Endothelial cell of umbilical vein (primary cell): Measurements from ENCODE around the gene CHST11. TPM values are rescaled to one million over a fixed set of nuclear protein-coding genes. Genes with fewer than 3 reads are reported as not detected.

Experiments
- BruUV-seq: library from RNA; stranded (reverse); fragments of 400-500 nt; replicated peaks from 2 replicates; lab custom pipeline; 2021; lab: Mats Ljungman, UMichigan
- CTCF ChIA-PET: fragments of 300-600, 350-600 bp; sonication (Branson Sonifier 250); formaldehyde crosslinking; loops from one replicate; lab custom pipeline; 2021; ENCODE audit warnings: antibody characterized with exemption, inconsistent platforms; lab: Charles Lee
- POLR2A ChIA-PET: fragments of 300-600, 350-600 bp; sonication (Branson Sonifier 250); formaldehyde crosslinking; loops from one replicate; lab custom pipeline; 2021; ENCODE audit warnings: antibody characterized with exemption, inconsistent platforms; lab: Charles Lee
- DNase-seq: peaks from one replicate; pipeline ENCODE4 v3.0.0-alpha.2; 2011; ENCODE audit warnings: low read depth, low spot score
- FAIRE-seq: peaks from 2 replicates; lab custom pipeline; 2011; peaks lifted over from hg19 to GRCh38; lab: Jason Lieb, UNC
- H2AFZ ChIP-seq: 2 replicates; pipeline ENCODE4 v1.6.0; 2012; ENCODE audit warnings: low read depth, low read length, control low read depth, inconsistent platforms
- H3K27ac ChIP-seq: 2 replicates; pipeline ENCODE4 v1.5.1; 2011; ENCODE audit warnings: low read depth, mild to moderate bottlenecking, control low read depth, low read length, moderate library complexity; ENCODE audit not compliant: insufficient read depth
- H3K27me3 ChIP-seq, 2 experiments: 2 replicates each; pipeline versions ENCODE4 v1.6.0 to v1.6.1; 2011; ENCODE audit warnings: low read length in 2 of 2, mixed read lengths in 1 of 2; ENCODE audit not compliant: control insufficient read depth in 2 of 2, insufficient read depth in 2 of 2
- H3K36me3 ChIP-seq, 2 experiments: 2 replicates in 1 of 2; 3 replicates in 1 of 2; pipeline ENCODE4 v1.5.1; 2011; ENCODE audit warnings: low read length in 2 of 2, mild to moderate bottlenecking in 1 of 2, moderate library complexity in 1 of 2; ENCODE audit not compliant: control insufficient read depth in 2 of 2, insufficient read depth in 2 of 2; ENCODE audit errors: extremely low read depth in 1 of 2
- H3K4me1 ChIP-seq: 3 replicates; pipeline ENCODE4 v1.5.1; 2011; ENCODE audit warnings: mild to moderate bottlenecking, low read length; ENCODE audit not compliant: control insufficient read depth, insufficient read depth; ENCODE audit errors: extremely low read depth
- H3K4me2 ChIP-seq: 2 replicates; pipeline ENCODE4 v1.6.1; 2011; ENCODE audit warnings: low read length, control low read depth, mixed read lengths; ENCODE audit not compliant: insufficient read depth
- H3K4me3 ChIP-seq, 3 experiments: fragments of 200-600 bp in 1 of 3; sonication (generic), shearing (Covaris generic) in 1 of 3; replicated peaks in 1 of 3; 2 replicates each; pipeline ENCODE4 v1.5.1; 2011 to 2016; ENCODE audit warnings: control low read depth in 3 of 3, low read length in 3 of 3, mild to moderate bottlenecking in 2 of 3, inconsistent platforms in 1 of 3, low read depth in 1 of 3, moderate library complexity in 1 of 3; ENCODE audit not compliant: insufficient read depth in 1 of 3
- H3K79me2 ChIP-seq: 2 replicates; pipeline ENCODE4 v1.6.0; 2012; ENCODE audit warnings: low read length, inconsistent platforms; ENCODE audit not compliant: control insufficient read depth, insufficient read depth
- H3K9ac ChIP-seq: replicated peaks from 2 replicates; pipeline ENCODE3; 2011; ENCODE audit warnings: low read length, control low read depth; ENCODE audit not compliant: insufficient read depth; ENCODE audit errors: extremely low read depth
- H3K9me1 ChIP-seq: replicated peaks from 3 replicates; pipeline ENCODE4 v1.6.0; 2011; ENCODE audit warnings: mild to moderate bottlenecking, low read length; ENCODE audit not compliant: control insufficient read depth, insufficient read depth; ENCODE audit errors: extremely low read depth
- H3K9me3 ChIP-seq: replicated peaks from 2 replicates; pipeline ENCODE4 v1.5.1; 2012; ENCODE audit warnings: low read length, inconsistent platforms; ENCODE audit not compliant: control insufficient read depth, insufficient read depth
- H4K20me1 ChIP-seq: replicated peaks from 2 replicates; pipeline ENCODE3; 2011; ENCODE audit warnings: mild to moderate bottlenecking, low read length; ENCODE audit not compliant: control insufficient read depth, insufficient read depth; ENCODE audit errors: extremely low read depth
- EZH2 ChIP-seq: IDR thresholded peaks from 2 replicates; pipeline ENCODE4 v1.6.1; 2012; ENCODE audit warnings: borderline replicate concordance, low read depth, mild to moderate bottlenecking, moderate library complexity, low read length, inconsistent platforms; ENCODE audit not compliant: severe bottlenecking
- FOS ChIP-seq: IDR thresholded peaks from 2 replicates; pipeline ENCODE4 v1.6.1; 2011; ENCODE audit warnings: mild to moderate bottlenecking, low read length, moderate library complexity, borderline replicate concordance; ENCODE audit not compliant: insufficient read depth
- GATA2 ChIP-seq: IDR thresholded peaks from 2 replicates; pipeline ENCODE4 v1.7.0; 2011; ENCODE audit warnings: low read depth, mild to moderate bottlenecking, moderate library complexity, mixed read lengths, low read length; ENCODE audit not compliant: insufficient read length, insufficient read depth
- JUN ChIP-seq: IDR thresholded peaks from 2 replicates; pipeline ENCODE4 v1.6.1; 2011; ENCODE audit warnings: borderline replicate concordance, low read depth; ENCODE audit not compliant: insufficient read length, insufficient read depth
- MYC ChIP-seq: IDR thresholded peaks from one replicate; pipeline ENCODE4 v1.6.1; 2011; ENCODE audit warnings: mild to moderate bottlenecking, low read depth, low read length
- POLR2A ChIP-seq: IDR thresholded peaks from 2 replicates; pipeline ENCODE4 v1.6.1; 2012; ENCODE audit warnings: low read depth, mild to moderate bottlenecking, control low read depth, low read length
- POLR2AphosphoS5 ChIP-seq: IDR thresholded peaks from 2 replicates; pipeline ENCODE4 v1.6.1; 2012; ENCODE audit warnings: low read depth, mild to moderate bottlenecking, control low read depth, low read length, moderate library complexity; ENCODE audit not compliant: insufficient read depth
- dilution Hi-C: fragments of 300-500 bp; cut with MboI; formaldehyde crosslinking; loops from one replicate; pipeline ENCODE4 v1.15.0; 2019; ENCODE audit warnings: low sequenced_read_pairs; ENCODE audit not compliant: extremely low pct_ligation_motif_present
- intact Hi-C: fragments of 100-400 bp; cut with micrococcal nuclease; formaldehyde crosslinking; loops from one replicate; pipeline ENCODE4 v1.10.0; 2022
- polyA plus RNA-seq, 4 experiments: library from polyadenylated mRNA; depleted of rRNA in 3 of 4; stranded (reverse) in 3 of 4; unstranded in 1 of 4; fragments of >200 nt; gene quantifications; 2 replicates each; pipeline versions ENCODE4 v1.2.1 to v1.2.3, GENCODE V29; 2011 to 2012; ENCODE audit warnings: missing spikeins in 1 of 4
- total RNA-seq: library from RNA; stranded (reverse); gene quantifications from 2 replicates; pipeline ENCODE4 v1.2.3, GENCODE V29; 2021
- TF ChIP-seq, protein P1 (sequence below): IDR thresholded peaks from 2 replicates; pipeline ENCODE4 v1.6.1; 2011; ENCODE audit not compliant: insufficient read depth, insufficient read length
- TF ChIP-seq, protein P2 (sequence below), 2 donors: IDR thresholded peaks; 1 replicate in 1 of 2; 2 replicates in 1 of 2; pipeline ENCODE4 v1.5.1; 2011; ENCODE audit warnings: low read length in 2 of 2, mild to moderate bottlenecking in 2 of 2, moderate library complexity in 2 of 2, control low read depth in 1 of 2, inconsistent platforms in 1 of 2, low read depth in 1 of 2; ENCODE audit not compliant: insufficient read depth in 1 of 2; ENCODE audit errors: extremely low read depth in 1 of 2

CHST11 gene
- total and polyA plus RNA-seq, 2 donors (not counting 3 experiments of a cell fraction or from before 2014, with no cell fraction given) = 19.7 to 20.9 TPM

DNA sequence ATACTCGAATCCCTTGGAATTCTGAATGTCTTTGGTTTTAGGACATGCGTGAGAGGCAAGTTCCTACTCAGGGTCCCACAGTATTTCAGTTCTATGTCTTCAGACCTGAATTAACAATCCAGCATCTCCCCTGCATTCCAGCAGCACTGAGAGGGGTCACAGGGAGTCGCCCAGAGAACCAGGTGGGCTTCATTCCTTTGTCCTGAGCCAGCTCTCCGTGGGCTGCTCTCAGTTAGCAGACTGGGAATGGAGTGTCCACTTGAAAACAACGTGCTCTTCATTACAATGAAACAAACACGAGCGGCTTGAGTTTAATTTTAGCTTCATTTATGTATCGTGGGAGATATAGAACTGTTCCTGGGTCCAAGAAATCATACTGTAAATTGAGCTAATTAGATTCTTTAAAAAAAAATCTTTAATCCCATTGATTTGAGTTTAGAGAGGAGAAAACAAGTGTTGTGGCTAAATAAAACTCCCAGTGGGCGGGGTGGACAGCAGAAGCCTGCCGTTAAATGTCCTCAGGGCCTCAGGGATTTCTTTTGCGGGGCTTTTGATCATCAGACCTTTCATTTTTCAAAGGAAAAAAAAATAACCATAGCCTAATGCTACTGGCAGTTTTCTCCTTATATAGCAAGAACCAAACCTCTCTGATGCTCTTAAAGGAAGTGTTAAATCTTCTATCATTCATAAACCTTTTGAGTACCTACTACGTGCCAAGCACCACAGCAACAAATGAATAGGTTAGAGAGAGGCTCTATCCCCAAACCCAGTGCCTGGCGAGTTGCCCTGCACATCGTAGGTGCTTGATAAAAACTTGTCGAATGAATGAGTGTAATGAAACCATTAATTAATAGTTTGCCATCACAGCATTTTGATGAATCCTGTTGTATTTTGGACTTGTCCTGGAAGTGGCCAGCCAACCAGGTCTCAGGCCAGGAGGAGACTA lies 140.4 kb downstream of the CHST11 start:
- H3K9ac ChIP-seq = no peak overlapping the region
- FAIRE-seq = no peak
- H3K9me1 ChIP-seq = no peaks in the 10 kb centered on the region
- H3K4me3 ChIP-seq = no peak overlapping the region
- H3K27me3 ChIP-seq = no peaks in the 10 kb centered on the region
- no peaks in the 10 kb centered on the region for H3K9me3 ChIP-seq
- no peak for DNase-seq
- H2AFZ ChIP-seq = no peak overlapping the region
- H4K20me1 ChIP-seq = no peaks in the 10 kb centered on the region
- no peak overlapping the region for H3K4me2 ChIP-seq
- ChIA-PET CTCF (interaction anchor here (2.1 kb wide), 1 partner anchor 215 kb away, joined by 6 read pairs; no protein-coding TSS in a partner anchor), POLR2A (no interaction called here)
- H3K27ac ChIP-seq = no peak overlapping the region
- TF ChIP-seq GATA2 (no peak), FOS (no peak), POLR2AphosphoS5 (no peak), POLR2A (no peak), JUN (no peak), EZH2 (no peak), MYC (no peak)
- TF ChIP-seq, protein P1, sequence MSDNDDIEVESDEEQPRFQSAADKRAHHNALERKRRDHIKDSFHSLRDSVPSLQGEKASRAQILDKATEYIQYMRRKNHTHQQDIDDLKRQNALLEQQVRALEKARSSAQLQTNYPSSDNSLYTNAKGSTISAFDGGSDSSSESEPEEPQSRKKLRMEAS = no peak
- TF ChIP-seq, protein P2, sequence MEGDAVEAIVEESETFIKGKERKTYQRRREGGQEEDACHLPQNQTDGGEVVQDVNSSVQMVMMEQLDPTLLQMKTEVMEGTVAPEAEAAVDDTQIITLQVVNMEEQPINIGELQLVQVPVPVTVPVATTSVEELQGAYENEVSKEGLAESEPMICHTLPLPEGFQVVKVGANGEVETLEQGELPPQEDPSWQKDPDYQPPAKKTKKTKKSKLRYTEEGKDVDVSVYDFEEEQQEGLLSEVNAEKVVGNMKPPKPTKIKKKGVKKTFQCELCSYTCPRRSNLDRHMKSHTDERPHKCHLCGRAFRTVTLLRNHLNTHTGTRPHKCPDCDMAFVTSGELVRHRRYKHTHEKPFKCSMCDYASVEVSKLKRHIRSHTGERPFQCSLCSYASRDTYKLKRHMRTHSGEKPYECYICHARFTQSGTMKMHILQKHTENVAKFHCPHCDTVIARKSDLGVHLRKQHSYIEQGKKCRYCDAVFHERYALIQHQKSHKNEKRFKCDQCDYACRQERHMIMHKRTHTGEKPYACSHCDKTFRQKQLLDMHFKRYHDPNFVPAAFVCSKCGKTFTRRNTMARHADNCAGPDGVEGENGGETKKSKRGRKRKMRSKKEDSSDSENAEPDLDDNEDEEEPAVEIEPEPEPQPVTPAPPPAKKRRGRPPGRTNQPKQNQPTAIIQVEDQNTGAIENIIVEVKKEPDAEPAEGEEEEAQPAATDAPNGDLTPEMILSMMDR (IDR thresholded peaks at IDR 0.05; ENCODE audit: extremely low read depth in 1 of 2, insufficient read depth in 1 of 2, low read depth in 1 of 2, low read length in 2 of 2) = no peak
- no TSS peak for BruUV-seq
- dilution Hi-C loops (no loop called here), intact Hi-C loops (no loop called here)
- H3K36me3 ChIP-seq = no peaks in the 10 kb centered on the region
- H3K4me1 ChIP-seq = peaks cover 1% of the 10 kb centered on the region
- H3K79me2 ChIP-seq = peaks cover 2% of the 10 kb centered on the region
